SK-N-SH (cell line): Measurements from ENCODE around the gene CTSO. TPM values are rescaled to one million over a fixed set of nuclear protein-coding genes. Genes with fewer than 3 reads are reported as not detected.
"Not testable (repeated sequence)": the region's sequence is repeated elsewhere in the genome, so short reads cannot be mapped to it uniquely, and the experiment has no call there.

ENCODE experiments used
- CTCF ChIA-PET: fragments of 300-600, 350-600 bp; formaldehyde crosslinking; extraction: SDS; loops from one replicate; lab custom pipeline; 2021; lab: Yijun Ruan, JAX
- POLR2A ChIA-PET: fragments of 350-600 bp; sonication (Branson Sonifier 250); formaldehyde crosslinking; extraction: SDS; loops from one replicate; lab custom pipeline; 2020; ENCODE audit warnings: antibody characterized with exemption, inconsistent platforms; lab: Yijun Ruan, JAX
- DNase-seq: peaks from one replicate; pipeline ENCODE4 v3.0.0; 2012
- H2AFZ ChIP-seq: fragments of 200-600 bp; sonication (generic); 2 replicates; pipeline ENCODE4 v1.8.1; 2016; ENCODE audit warnings: antibody characterized with exemption, mild to moderate bottlenecking, low read depth
- H3F3A ChIP-seq: fragments of 200-600 bp; sonication (generic); replicated peaks from 2 replicates; pipeline ENCODE3; 2016; ENCODE audit warnings: antibody characterized with exemption, mild to moderate bottlenecking; ENCODE audit not compliant: insufficient read depth
- H3K27ac ChIP-seq, 2 experiments: fragments of 200-500 bp in 1 of 2; fragments of 200-600 bp in 1 of 2; sonication (Bioruptor generic) in 1 of 2; sonication (generic), shearing (Covaris generic) in 1 of 2; 2 replicates each; pipeline versions ENCODE4 v1.5.1 to v1.6.1; 2014 to 2016; ENCODE audit warnings: low read depth in 2 of 2, inconsistent platforms in 1 of 2, low read length in 1 of 2, mild to moderate bottlenecking in 1 of 2, mixed read lengths in 1 of 2
- H3K27me3 ChIP-seq: fragments of 200-600 bp; sonication (generic), shearing (Covaris generic); 2 replicates; pipeline ENCODE4 v1.6.1; 2016; ENCODE audit warnings: mixed run types; ENCODE audit not compliant: insufficient read depth
- H3K36me3 ChIP-seq, 2 experiments: fragments of 200-500 bp in 1 of 2; fragments of 200-600 bp in 1 of 2; sonication (Bioruptor generic) in 1 of 2; sonication (generic) in 1 of 2; replicated peaks in 1 of 2; 2 replicates each; pipeline versions ENCODE3 to v1.5.1; 2014 to 2016; ENCODE audit warnings: low read length in 1 of 2, mild to moderate bottlenecking in 1 of 2; ENCODE audit not compliant: insufficient read depth in 2 of 2, control insufficient read depth in 1 of 2
- H3K4me1 ChIP-seq, 2 experiments: fragments of 200-500 bp in 1 of 2; fragments of 200-600 bp in 1 of 2; sonication (Bioruptor generic) in 1 of 2; sonication (generic), shearing (Covaris generic) in 1 of 2; 2 replicates each; pipeline versions ENCODE4 v1.5.1 to v1.6.1; 2014 to 2016; ENCODE audit warnings: low read depth in 1 of 2, low read length in 1 of 2, mixed run types in 1 of 2; ENCODE audit not compliant: insufficient read depth in 2 of 2, control insufficient read depth in 1 of 2
- H3K4me2 ChIP-seq: fragments of 200-600 bp; sonication (generic), shearing (Covaris generic); 2 replicates; pipeline ENCODE4 v1.6.1; 2017; ENCODE audit warnings: mixed run types
- H3K4me3 ChIP-seq, 2 experiments: fragments of 200-500 bp in 1 of 2; fragments of 200-600 bp in 1 of 2; sonication (Bioruptor generic) in 1 of 2; sonication (generic), shearing (Covaris generic) in 1 of 2; 2 replicates each; pipeline versions ENCODE4 v1.5.1 to v1.8.1; 2014 to 2016; ENCODE audit warnings: low read depth in 2 of 2, inconsistent platforms in 1 of 2, low read length in 1 of 2, mild to moderate bottlenecking in 1 of 2, mixed read lengths in 1 of 2, moderate library complexity in 1 of 2
- H3K79me2 ChIP-seq: fragments of 200-600 bp; sonication (generic); 2 replicates; pipeline ENCODE4 v1.8.1; 2017; ENCODE audit warnings: mild to moderate bottlenecking; ENCODE audit not compliant: insufficient read depth
- H3K9ac ChIP-seq: fragments of 200-600 bp; sonication (generic); 2 replicates; pipeline ENCODE4 v1.6.1; 2017; ENCODE audit warnings: mixed run types
- H3K9me2 ChIP-seq: fragments of 200-600 bp; sonication (generic); 2 replicates; pipeline ENCODE4 v1.6.1; 2017; ENCODE audit warnings: mixed run types
- H3K9me3 ChIP-seq: fragments of 200-600 bp; sonication (generic); 2 replicates; pipeline ENCODE4 v1.6.1; 2017; ENCODE audit warnings: mixed run types, mild to moderate bottlenecking, moderate library complexity
- H4K20me1 ChIP-seq: fragments of 200-600 bp; sonication (generic); 2 replicates; pipeline ENCODE4 v1.6.1; 2017; ENCODE audit warnings: mild to moderate bottlenecking, mixed run types; ENCODE audit not compliant: insufficient read depth
- FOSL2 ChIP-seq: IDR thresholded peaks from 2 replicates; pipeline ENCODE4 v1.4.0; 2012; ENCODE audit warnings: low read depth, mild to moderate bottlenecking, moderate library complexity, borderline replicate concordance
- FOXJ3 ChIP-seq: sonication (generic); formaldehyde crosslinking; IDR thresholded peaks from 2 replicates; pipeline ENCODE4 v1.5.1; 2020; ENCODE audit warnings: mild to moderate bottlenecking, missing genetic modification reagents
- GATA2 ChIP-seq: sonication (generic); formaldehyde crosslinking; IDR thresholded peaks from 2 replicates; pipeline ENCODE4 v1.5.0; 2020; ENCODE audit warnings: mild to moderate bottlenecking, missing genetic modification reagents
- JUND ChIP-seq: IDR thresholded peaks from 2 replicates; pipeline ENCODE4 v1.4.0; 2012
- MEF2A ChIP-seq: IDR thresholded peaks from 2 replicates; pipeline ENCODE4 v1.4.0; 2012; ENCODE audit warnings: low read depth, borderline replicate concordance
- MXI1 ChIP-seq: IDR thresholded peaks from 2 replicates; pipeline ENCODE4 v1.6.1; 2012; ENCODE audit warnings: mild to moderate bottlenecking, low read depth, low read length, improper control_type of control experiment
- NFIC ChIP-seq: IDR thresholded peaks from 2 replicates; pipeline ENCODE4 v1.4.0; 2012; ENCODE audit warnings: borderline replicate concordance
- NRF1 ChIP-seq: IDR thresholded peaks from 2 replicates; pipeline ENCODE4 v1.6.1; 2012; ENCODE audit warnings: low read depth, mild to moderate bottlenecking, low read length
- POLR2AphosphoS5 ChIP-seq: IDR thresholded peaks from 2 replicates; pipeline ENCODE4 v1.6.1; 2012; ENCODE audit warnings: low read depth, low read length
- RCOR1 ChIP-seq: fragments of 150-350 bp; IDR thresholded peaks from 2 replicates; pipeline ENCODE4 v1.6.1; 2017; ENCODE audit warnings: antibody characterized with exemption, low read length
- RFX5 ChIP-seq: IDR thresholded peaks from 2 replicates; pipeline ENCODE4 v1.6.1; 2012; ENCODE audit warnings: mild to moderate bottlenecking, improper control_type of control experiment, low read length
- RXRA ChIP-seq: IDR thresholded peaks from 2 replicates; pipeline ENCODE4 v1.4.0; 2012; ENCODE audit warnings: low read depth, mild to moderate bottlenecking, borderline replicate concordance
- TAF1 ChIP-seq: IDR thresholded peaks from 2 replicates; pipeline ENCODE4 v1.6.1; 2012; ENCODE audit warnings: low read depth, mild to moderate bottlenecking, low read length, moderate library complexity, borderline replicate concordance
- YY1 ChIP-seq: IDR thresholded peaks from 2 replicates; pipeline ENCODE4 v1.4.0; 2012; ENCODE audit warnings: low read depth, mild to moderate bottlenecking
- WGBS: methylation state at CpG from one replicate; pipeline ENCODE4 v1.1.6; 2017; ENCODE audit warnings: low lambda C conversion rate; 5-methylcytosine and 5-hydroxymethylcytosine counted together
- polyA plus RNA-seq, 3 experiments: library from polyadenylated mRNA; depleted of rRNA; stranded (reverse); fragments of >200 nt; gene quantifications; 2 replicates each; pipeline ENCODE4 v1.2.3, GENCODE V29; 2012
- TF ChIP-seq, protein P1 (sequence below): IDR thresholded peaks from 2 replicates; pipeline ENCODE4 v1.4.0; 2012; ENCODE audit warnings: low read depth, borderline replicate concordance
- TF ChIP-seq, protein P2 (sequence below): IDR thresholded peaks from 2 replicates; pipeline ENCODE4 v1.6.1; 2012; ENCODE audit warnings: mild to moderate bottlenecking, low read depth, low read length, moderate library complexity
- TF ChIP-seq, protein P3 (sequence below): fragments of 200-600 bp; sonication (generic); IDR thresholded peaks from 2 replicates; pipeline ENCODE4 v1.6.1; 2017; ENCODE audit warnings: antibody characterized with exemption, mild to moderate bottlenecking, moderate library complexity
- TF ChIP-seq, protein P4 (sequence below): IDR thresholded peaks from 2 replicates; pipeline ENCODE4 v1.4.0; 2012; ENCODE audit warnings: low read depth, borderline replicate concordance

Gene CTSO
- polyA plus RNA-seq, 1 of the 3 experiments (the other 2 are of a cell fraction), result 3.3 TPM

DNA sequence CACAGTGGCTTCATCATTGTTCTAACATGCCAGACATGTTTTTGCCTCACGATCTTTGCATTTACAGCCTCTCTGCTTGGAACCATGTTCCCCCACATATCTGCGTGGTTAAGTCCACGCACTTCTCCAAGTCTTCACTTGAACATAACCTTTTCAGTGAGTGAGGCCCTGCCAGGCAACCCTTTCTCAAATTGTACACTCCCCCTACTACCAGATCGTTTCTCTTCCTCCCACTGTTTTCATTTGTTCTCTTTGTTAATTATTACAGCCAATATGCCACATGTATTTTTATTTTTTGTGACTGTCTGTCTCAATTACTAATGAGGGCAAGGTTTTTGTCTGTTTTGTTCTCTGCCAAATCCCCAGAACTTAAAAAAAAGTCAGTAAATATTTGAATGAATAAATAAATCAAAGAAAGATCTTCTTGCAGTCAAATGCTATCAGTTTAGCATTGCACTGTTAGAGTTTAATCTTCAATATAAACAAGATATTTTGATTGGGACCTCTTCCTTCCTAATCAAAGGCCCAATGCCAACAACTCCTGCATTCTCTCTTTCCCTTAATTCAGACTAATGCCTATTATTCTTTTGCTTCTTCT is 18.2 kb downstream of the CTSO start:
- no peaks in the 10 kb centered on the region for H3K36me3 ChIP-seq
- ChIA-PET POLR2A (no interaction called here), CTCF (no interaction called here)
- no peak overlapping the region for H3K9ac ChIP-seq
- H3K4me1 ChIP-seq, result no peaks in the 10 kb centered on the region
- no peaks in the 10 kb centered on the region for H4K20me1 ChIP-seq
- H3K9me2 ChIP-seq, result no peaks in the 10 kb centered on the region
- no peak overlapping the region for H3K4me3 ChIP-seq
- H3F3A ChIP-seq, result no peaks in the 10 kb centered on the region
- TF ChIP-seq, protein P1, sequence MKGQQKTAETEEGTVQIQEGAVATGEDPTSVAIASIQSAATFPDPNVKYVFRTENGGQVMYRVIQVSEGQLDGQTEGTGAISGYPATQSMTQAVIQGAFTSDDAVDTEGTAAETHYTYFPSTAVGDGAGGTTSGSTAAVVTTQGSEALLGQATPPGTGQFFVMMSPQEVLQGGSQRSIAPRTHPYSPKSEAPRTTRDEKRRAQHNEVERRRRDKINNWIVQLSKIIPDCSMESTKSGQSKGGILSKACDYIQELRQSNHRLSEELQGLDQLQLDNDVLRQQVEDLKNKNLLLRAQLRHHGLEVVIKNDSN, result no peak
- TF ChIP-seq POLR2AphosphoS5, result no peak
- TF ChIP-seq FOXJ3, result no peak
- no peak for TF ChIP-seq NRF1
- TF ChIP-seq, protein P2, sequence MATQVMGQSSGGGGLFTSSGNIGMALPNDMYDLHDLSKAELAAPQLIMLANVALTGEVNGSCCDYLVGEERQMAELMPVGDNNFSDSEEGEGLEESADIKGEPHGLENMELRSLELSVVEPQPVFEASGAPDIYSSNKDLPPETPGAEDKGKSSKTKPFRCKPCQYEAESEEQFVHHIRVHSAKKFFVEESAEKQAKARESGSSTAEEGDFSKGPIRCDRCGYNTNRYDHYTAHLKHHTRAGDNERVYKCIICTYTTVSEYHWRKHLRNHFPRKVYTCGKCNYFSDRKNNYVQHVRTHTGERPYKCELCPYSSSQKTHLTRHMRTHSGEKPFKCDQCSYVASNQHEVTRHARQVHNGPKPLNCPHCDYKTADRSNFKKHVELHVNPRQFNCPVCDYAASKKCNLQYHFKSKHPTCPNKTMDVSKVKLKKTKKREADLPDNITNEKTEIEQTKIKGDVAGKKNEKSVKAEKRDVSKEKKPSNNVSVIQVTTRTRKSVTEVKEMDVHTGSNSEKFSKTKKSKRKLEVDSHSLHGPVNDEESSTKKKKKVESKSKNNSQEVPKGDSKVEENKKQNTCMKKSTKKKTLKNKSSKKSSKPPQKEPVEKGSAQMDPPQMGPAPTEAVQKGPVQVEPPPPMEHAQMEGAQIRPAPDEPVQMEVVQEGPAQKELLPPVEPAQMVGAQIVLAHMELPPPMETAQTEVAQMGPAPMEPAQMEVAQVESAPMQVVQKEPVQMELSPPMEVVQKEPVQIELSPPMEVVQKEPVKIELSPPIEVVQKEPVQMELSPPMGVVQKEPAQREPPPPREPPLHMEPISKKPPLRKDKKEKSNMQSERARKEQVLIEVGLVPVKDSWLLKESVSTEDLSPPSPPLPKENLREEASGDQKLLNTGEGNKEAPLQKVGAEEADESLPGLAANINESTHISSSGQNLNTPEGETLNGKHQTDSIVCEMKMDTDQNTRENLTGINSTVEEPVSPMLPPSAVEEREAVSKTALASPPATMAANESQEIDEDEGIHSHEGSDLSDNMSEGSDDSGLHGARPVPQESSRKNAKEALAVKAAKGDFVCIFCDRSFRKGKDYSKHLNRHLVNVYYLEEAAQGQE, result no peak
- TF ChIP-seq MXI1, result no peak
- TF ChIP-seq YY1, result no peak
- no peak for TF ChIP-seq TAF1
- TF ChIP-seq JUND, result no peak
- TF ChIP-seq MEF2A, result no peak
- TF ChIP-seq, protein P3, sequence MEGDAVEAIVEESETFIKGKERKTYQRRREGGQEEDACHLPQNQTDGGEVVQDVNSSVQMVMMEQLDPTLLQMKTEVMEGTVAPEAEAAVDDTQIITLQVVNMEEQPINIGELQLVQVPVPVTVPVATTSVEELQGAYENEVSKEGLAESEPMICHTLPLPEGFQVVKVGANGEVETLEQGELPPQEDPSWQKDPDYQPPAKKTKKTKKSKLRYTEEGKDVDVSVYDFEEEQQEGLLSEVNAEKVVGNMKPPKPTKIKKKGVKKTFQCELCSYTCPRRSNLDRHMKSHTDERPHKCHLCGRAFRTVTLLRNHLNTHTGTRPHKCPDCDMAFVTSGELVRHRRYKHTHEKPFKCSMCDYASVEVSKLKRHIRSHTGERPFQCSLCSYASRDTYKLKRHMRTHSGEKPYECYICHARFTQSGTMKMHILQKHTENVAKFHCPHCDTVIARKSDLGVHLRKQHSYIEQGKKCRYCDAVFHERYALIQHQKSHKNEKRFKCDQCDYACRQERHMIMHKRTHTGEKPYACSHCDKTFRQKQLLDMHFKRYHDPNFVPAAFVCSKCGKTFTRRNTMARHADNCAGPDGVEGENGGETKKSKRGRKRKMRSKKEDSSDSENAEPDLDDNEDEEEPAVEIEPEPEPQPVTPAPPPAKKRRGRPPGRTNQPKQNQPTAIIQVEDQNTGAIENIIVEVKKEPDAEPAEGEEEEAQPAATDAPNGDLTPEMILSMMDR, result no peak
- TF ChIP-seq FOSL2, result no peak
- TF ChIP-seq RCOR1, result no peak
- TF ChIP-seq GATA2 (CRISPR knock-in tag), result no peak
- TF ChIP-seq RXRA, result no peak
- TF ChIP-seq NFIC, result no peak
- TF ChIP-seq, protein P4, sequence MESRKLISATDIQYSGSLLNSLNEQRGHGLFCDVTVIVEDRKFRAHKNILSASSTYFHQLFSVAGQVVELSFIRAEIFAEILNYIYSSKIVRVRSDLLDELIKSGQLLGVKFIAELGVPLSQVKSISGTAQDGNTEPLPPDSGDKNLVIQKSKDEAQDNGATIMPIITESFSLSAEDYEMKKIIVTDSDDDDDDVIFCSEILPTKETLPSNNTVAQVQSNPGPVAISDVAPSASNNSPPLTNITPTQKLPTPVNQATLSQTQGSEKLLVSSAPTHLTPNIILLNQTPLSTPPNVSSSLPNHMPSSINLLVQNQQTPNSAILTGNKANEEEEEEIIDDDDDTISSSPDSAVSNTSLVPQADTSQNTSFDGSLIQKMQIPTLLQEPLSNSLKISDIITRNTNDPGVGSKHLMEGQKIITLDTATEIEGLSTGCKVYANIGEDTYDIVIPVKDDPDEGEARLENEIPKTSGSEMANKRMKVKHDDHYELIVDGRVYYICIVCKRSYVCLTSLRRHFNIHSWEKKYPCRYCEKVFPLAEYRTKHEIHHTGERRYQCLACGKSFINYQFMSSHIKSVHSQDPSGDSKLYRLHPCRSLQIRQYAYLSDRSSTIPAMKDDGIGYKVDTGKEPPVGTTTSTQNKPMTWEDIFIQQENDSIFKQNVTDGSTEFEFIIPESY, result no peak
- TF ChIP-seq RFX5, result no peak
- H3K79me2 ChIP-seq, result no peaks in the 10 kb centered on the region
- H2AFZ ChIP-seq, result no peak overlapping the region
- no peak overlapping the region for H3K4me2 ChIP-seq
- no peak for DNase-seq
- no peaks in the 10 kb centered on the region for H3K9me3 ChIP-seq
- 44% methylated on average over 4 of the region's 4 CpGs for WGBS
- H3K27me3 ChIP-seq, result no peaks in the 10 kb centered on the region; the same call in 1 of the 2 replicates
- H3K27ac ChIP-seq, result no peak overlapping the region

DNA sequence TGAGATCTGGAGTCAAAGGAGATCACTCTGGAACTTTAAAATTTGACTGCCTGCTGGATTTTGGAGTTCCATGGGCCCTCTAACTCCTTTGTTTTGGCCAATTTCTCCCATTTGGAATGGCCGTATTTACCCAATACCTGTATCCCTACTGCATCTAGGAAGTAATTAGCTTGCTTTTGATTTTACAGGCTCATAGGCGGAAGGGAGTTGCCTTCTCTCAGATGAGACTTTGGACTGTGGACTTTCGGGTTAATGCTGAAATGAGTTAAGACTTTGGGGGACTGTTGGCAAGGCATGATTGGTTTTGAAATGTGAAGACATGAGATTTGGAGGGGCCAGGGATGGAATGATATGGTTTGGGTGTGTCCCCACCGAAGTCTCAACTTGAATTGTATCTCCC is 19.0 kb downstream of the CTSO start:
- H3F3A ChIP-seq, H3K9me2 ChIP-seq, H3K9me3 ChIP-seq, H3K9ac ChIP-seq, H3K27ac ChIP-seq, CTCF ChIA-PET, POLR2A ChIA-PET, H4K20me1 ChIP-seq, DNase-seq, H3K27me3 ChIP-seq, H3K4me3 ChIP-seq, H3K4me2 ChIP-seq, H3K4me1 ChIP-seq, H3K36me3 ChIP-seq, H3K79me2 ChIP-seq, H2AFZ ChIP-seq: not testable (repeated sequence)
- WGBS, result 57% methylated on average over 4 of the region's 4 CpGs
